K562 (cell line): Measurements from ENCODE around the gene CRADD. TPM values are rescaled to one million over a fixed set of nuclear protein-coding genes. Genes with fewer than 3 reads are reported as not detected.

Experiments used
- ARID1B ChIP-seq: fragments of 450-650 bp; IDR thresholded peaks from 2 replicates; pipeline ENCODE4 v1.6.1; 2016; ENCODE audit warnings: antibody characterized with exemption, mild to moderate bottlenecking, inconsistent platforms
- ARID2 ChIP-seq: fragments of 450-650 bp; IDR thresholded peaks from 2 replicates; pipeline ENCODE4 v1.6.1; 2017; ENCODE audit warnings: antibody characterized with exemption, mild to moderate bottlenecking
- CBFA2T2 ChIP-seq: fragments of 450-650 bp; conservative IDR thresholded peaks from 2 replicates; pipeline ENCODE4 v1.6.1; 2017; ENCODE audit warnings: mild to moderate bottlenecking
- FOS ChIP-seq: IDR thresholded peaks from 3 replicates; pipeline ENCODE4 v1.6.1; 2011; ENCODE audit not compliant: insufficient read length; ENCODE audit errors: extremely low read depth
- KAT7 ChIP-seq: sonication (generic); formaldehyde crosslinking; IDR thresholded peaks from 2 replicates; pipeline ENCODE4 v1.8.0; 2022; ENCODE audit warnings: missing genetic modification reagents, mild to moderate bottlenecking, borderline replicate concordance
- PTRF ChIP-seq: fragments of 450-650 bp; IDR thresholded peaks from 2 replicates; pipeline ENCODE4 v1.6.1; 2016; ENCODE audit warnings: mild to moderate bottlenecking, missing genetic modification characterization, missing compliant biosample characterization
- SIRT6 ChIP-seq: IDR thresholded peaks from one replicate; pipeline ENCODE4 v1.6.1; 2012; ENCODE audit warnings: low read depth, mild to moderate bottlenecking, control low read depth, inconsistent platforms, low read length, moderate library complexity
- SMAD4 ChIP-seq: fragments of 250-450 bp; sonication (Bioruptor Pico); conservative IDR thresholded peaks from 2 replicates; pipeline ENCODE4 v1.8.0; 2021; ENCODE audit warnings: inconsistent platforms, mild to moderate bottlenecking, moderate library complexity
- SMARCC2 ChIP-seq: fragments of 450-650 bp; IDR thresholded peaks from 2 replicates; pipeline ENCODE4 v1.6.1; 2017; ENCODE audit warnings: antibody characterized with exemption, moderate library complexity, mild to moderate bottlenecking, low read depth
- SRSF3 ChIP-seq: fragments of 200-400 bp; formaldehyde crosslinking; IDR thresholded peaks from 2 replicates; pipeline ENCODE4 v1.6.1; 2016; ENCODE audit warnings: mild to moderate bottlenecking, low read length, moderate library complexity; ENCODE audit not compliant: insufficient read depth
- ZKSCAN8 ChIP-seq: fragments of 200-800 bp; sonication (Bioruptor generic); IDR thresholded peaks from 2 replicates; pipeline ENCODE4 v1.6.1; 2016; ENCODE audit warnings: missing genetic modification characterization, missing compliant biosample characterization
- polyA plus RNA-seq, 8 experiments: library from polyadenylated mRNA; depleted of rRNA in 4 of 8; stranded (reverse) in 5 of 8; unstranded in 3 of 8; fragments of >200 nt; fragmentation: Nextera tagmentation in 2 of 8; fragmentation: Illumina TruSeq in 1 of 8; extraction: Ambion mirVana in 2 of 8; extraction: Trizol in 1 of 8; gene quantifications; 2 replicates each; pipeline versions ENCODE4 v1.2.1 to v1.2.3, GENCODE V29; 2011 to 2014; ENCODE audit warnings: inconsistent platforms in 1 of 8, missing spikeins in 1 of 8
- total RNA-seq, 7 experiments: library from RNA; depleted of rRNA in 6 of 7; stranded (reverse); fragments of >200 nt in 6 of 7; fragmentation: Illumina TruSeq in 2 of 7; extraction: Trizol in 2 of 7; gene quantifications; 2 replicates each; pipeline versions ENCODE4 v1.2.1 to v1.2.3, GENCODE V29; 2011 to 2021; ENCODE audit warnings: low replicate concordance in 1 of 7
- TF ChIP-seq, protein P1 (sequence below): IDR thresholded peaks from 2 replicates; pipeline ENCODE4 v1.6.1; 2011; ENCODE audit not compliant: insufficient read length; ENCODE audit errors: extremely low read depth
- TF ChIP-seq, protein P2 (sequence below): sonication (generic); formaldehyde crosslinking; IDR thresholded peaks from 2 replicates; pipeline ENCODE4 v1.4.0; 2020; ENCODE audit warnings: mild to moderate bottlenecking, missing genetic modification reagents
- TF ChIP-seq, protein P3 (sequence below), 2 experiments: fragments of 450-650 bp in 1 of 2; IDR thresholded peaks; 2 replicates each; pipeline ENCODE4 v1.6.1; 2011 to 2017; ENCODE audit warnings: low read depth in 2 of 2, antibody characterized with exemption in 1 of 2, borderline replicate concordance in 1 of 2, low read length in 1 of 2, mild to moderate bottlenecking in 1 of 2, mixed read lengths in 1 of 2; ENCODE audit not compliant: control insufficient read depth in 1 of 2
- TF ChIP-seq, protein P4 (sequence below): fragments of 450-650 bp; IDR thresholded peaks from 2 replicates; pipeline ENCODE4 v1.6.1; 2016; ENCODE audit warnings: mild to moderate bottlenecking
- TF ChIP-seq, protein P5 (sequence below): sonication (generic); formaldehyde crosslinking; IDR thresholded peaks from 2 replicates; pipeline ENCODE4 v1.8.0; 2022; ENCODE audit warnings: missing genetic modification reagents, mild to moderate bottlenecking, borderline replicate concordance

CRADD gene
- total and polyA plus RNA-seq, 9 of the 15 experiments (the other 6 are each of a cell fraction or from before 2014, with no cell fraction given): 20.5 to 41.1 (median 25.9) TPM

DNA sequence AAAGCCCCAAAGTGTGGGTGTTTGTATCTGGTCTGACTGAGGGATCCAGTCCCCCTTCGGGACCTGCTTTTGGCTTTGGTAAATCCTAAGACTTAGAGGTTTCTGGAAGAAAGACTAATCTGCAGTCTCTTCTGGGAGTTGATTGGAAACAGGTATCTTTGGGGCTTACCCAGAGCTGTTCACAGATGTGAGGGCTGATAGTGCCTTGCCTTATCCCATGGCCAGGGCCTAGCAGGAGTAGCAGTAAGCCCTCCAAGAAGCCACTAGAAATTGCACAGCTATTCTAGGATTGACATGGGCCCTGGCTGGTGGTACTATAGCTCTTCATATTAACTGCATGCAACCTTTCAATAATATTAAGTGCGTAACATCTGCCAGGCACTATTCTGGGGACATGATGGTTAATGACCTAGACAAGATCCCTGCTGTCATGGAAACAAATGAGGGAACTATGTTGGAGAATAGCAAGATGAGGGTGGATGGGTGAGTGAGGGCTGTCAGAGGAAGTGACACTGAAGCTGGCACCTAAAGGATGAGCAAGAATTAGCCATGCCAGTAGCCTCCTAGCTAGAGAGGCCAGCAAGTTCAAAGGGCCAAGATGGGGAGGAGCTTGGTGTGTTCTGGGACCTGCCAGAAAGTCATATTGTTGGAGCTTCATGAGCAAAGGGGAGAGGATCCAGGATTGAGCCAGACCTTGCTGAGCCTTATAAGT is 71.7 kb downstream of the CRADD start (continued):
- TF ChIP-seq, protein P1, sequence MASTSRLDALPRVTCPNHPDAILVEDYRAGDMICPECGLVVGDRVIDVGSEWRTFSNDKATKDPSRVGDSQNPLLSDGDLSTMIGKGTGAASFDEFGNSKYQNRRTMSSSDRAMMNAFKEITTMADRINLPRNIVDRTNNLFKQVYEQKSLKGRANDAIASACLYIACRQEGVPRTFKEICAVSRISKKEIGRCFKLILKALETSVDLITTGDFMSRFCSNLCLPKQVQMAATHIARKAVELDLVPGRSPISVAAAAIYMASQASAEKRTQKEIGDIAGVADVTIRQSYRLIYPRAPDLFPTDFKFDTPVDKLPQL: no peak
- no peak for TF ChIP-seq PTRF
- TF ChIP-seq SRSF3: no peak
- no peak for TF ChIP-seq FOS
- no peak for TF ChIP-seq SIRT6
- no peak for TF ChIP-seq KAT7 (CRISPR knock-in tag)
- TF ChIP-seq, protein P2, sequence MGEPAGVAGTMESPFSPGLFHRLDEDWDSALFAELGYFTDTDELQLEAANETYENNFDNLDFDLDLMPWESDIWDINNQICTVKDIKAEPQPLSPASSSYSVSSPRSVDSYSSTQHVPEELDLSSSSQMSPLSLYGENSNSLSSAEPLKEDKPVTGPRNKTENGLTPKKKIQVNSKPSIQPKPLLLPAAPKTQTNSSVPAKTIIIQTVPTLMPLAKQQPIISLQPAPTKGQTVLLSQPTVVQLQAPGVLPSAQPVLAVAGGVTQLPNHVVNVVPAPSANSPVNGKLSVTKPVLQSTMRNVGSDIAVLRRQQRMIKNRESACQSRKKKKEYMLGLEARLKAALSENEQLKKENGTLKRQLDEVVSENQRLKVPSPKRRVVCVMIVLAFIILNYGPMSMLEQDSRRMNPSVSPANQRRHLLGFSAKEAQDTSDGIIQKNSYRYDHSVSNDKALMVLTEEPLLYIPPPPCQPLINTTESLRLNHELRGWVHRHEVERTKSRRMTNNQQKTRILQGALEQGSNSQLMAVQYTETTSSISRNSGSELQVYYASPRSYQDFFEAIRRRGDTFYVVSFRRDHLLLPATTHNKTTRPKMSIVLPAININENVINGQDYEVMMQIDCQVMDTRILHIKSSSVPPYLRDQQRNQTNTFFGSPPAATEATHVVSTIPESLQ (CRISPR knock-in tag): no peak
- peak; percentile 33; the same call in 1 of the 2 replicates for TF ChIP-seq ARID1B
- TF ChIP-seq, protein P3, sequence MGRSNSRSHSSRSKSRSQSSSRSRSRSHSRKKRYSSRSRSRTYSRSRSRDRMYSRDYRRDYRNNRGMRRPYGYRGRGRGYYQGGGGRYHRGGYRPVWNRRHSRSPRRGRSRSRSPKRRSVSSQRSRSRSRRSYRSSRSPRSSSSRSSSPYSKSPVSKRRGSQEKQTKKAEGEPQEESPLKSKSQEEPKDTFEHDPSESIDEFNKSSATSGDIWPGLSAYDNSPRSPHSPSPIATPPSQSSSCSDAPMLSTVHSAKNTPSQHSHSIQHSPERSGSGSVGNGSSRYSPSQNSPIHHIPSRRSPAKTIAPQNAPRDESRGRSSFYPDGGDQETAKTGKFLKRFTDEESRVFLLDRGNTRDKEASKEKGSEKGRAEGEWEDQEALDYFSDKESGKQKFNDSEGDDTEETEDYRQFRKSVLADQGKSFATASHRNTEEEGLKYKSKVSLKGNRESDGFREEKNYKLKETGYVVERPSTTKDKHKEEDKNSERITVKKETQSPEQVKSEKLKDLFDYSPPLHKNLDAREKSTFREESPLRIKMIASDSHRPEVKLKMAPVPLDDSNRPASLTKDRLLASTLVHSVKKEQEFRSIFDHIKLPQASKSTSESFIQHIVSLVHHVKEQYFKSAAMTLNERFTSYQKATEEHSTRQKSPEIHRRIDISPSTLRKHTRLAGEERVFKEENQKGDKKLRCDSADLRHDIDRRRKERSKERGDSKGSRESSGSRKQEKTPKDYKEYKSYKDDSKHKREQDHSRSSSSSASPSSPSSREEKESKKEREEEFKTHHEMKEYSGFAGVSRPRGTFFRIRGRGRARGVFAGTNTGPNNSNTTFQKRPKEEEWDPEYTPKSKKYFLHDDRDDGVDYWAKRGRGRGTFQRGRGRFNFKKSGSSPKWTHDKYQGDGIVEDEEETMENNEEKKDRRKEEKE (IDR thresholded peaks at IDR 0.05; ENCODE audit: borderline replicate concordance in 1 of 2, control insufficient read depth in 1 of 2, low read depth in 2 of 2, low read length in 1 of 2): no peak
- TF ChIP-seq CBFA2T2: peak; percentile 24; the same call in 1 of the 2 replicates
- no peak for TF ChIP-seq SMAD4 (CRISPR knock-in tag)
- TF ChIP-seq, protein P4, sequence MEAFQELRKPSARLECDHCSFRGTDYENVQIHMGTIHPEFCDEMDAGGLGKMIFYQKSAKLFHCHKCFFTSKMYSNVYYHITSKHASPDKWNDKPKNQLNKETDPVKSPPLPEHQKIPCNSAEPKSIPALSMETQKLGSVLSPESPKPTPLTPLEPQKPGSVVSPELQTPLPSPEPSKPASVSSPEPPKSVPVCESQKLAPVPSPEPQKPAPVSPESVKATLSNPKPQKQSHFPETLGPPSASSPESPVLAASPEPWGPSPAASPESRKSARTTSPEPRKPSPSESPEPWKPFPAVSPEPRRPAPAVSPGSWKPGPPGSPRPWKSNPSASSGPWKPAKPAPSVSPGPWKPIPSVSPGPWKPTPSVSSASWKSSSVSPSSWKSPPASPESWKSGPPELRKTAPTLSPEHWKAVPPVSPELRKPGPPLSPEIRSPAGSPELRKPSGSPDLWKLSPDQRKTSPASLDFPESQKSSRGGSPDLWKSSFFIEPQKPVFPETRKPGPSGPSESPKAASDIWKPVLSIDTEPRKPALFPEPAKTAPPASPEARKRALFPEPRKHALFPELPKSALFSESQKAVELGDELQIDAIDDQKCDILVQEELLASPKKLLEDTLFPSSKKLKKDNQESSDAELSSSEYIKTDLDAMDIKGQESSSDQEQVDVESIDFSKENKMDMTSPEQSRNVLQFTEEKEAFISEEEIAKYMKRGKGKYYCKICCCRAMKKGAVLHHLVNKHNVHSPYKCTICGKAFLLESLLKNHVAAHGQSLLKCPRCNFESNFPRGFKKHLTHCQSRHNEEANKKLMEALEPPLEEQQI: no peak
- TF ChIP-seq, protein P5, sequence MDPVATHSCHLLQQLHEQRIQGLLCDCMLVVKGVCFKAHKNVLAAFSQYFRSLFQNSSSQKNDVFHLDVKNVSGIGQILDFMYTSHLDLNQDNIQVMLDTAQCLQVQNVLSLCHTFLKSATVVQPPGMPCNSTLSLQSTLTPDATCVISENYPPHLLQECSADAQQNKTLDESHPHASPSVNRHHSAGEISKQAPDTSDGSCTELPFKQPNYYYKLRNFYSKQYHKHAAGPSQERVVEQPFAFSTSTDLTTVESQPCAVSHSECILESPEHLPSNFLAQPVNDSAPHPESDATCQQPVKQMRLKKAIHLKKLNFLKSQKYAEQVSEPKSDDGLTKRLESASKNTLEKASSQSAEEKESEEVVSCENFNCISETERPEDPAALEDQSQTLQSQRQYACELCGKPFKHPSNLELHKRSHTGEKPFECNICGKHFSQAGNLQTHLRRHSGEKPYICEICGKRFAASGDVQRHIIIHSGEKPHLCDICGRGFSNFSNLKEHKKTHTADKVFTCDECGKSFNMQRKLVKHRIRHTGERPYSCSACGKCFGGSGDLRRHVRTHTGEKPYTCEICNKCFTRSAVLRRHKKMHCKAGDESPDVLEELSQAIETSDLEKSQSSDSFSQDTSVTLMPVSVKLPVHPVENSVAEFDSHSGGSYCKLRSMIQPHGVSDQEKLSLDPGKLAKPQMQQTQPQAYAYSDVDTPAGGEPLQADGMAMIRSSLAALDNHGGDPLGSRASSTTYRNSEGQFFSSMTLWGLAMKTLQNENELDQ: no peak
- no peak for TF ChIP-seq ARID2
- TF ChIP-seq SMARCC2: no peak
- TF ChIP-seq ZKSCAN8 (CRISPR knock-in tag): no peak
